Measurements from ENCODE around the gene CTBS.

GRCh38 chr1:84550826-84551225 is 23.4 kb downstream of the CTBS start:
- TF ChIP-seq CTCF (IDR thresholded peaks at IDR 0.05; ENCODE audit: poor library complexity) (no peak), EZH2 (IDR thresholded peaks at IDR 0.05; ENCODE audit: borderline replicate concordance) (no peak), EZH2phosphoT487 (IDR thresholded peaks at IDR 0.05; ENCODE audit: low read depth, severe bottlenecking, unreplicated experiment) (no peak)

Data from hepatocyte (in vitro differentiated cells).